ENCODE data around the gene BABAM2.
"Not testable (repeated sequence)": the region's sequence is repeated elsewhere in the genome, so short reads cannot be mapped to it uniquely, and the experiment has no call there.

BABAM2 gene

GRCh38 chr2:27988718-27989117 lies 98.2 kb downstream of the BABAM2 start:
- DNase-seq = peak; percentile 15

GRCh38 chr2:27989149-27989548 lies 98.6 kb downstream of the BABAM2 start:
- no peak for DNase-seq

- DNase-seq = no peak
These were observed 99.6 kb downstream of the BABAM2 start for GRCh38 chr2:27990030-27990590.

- DNase-seq = no peak
These were observed 100.6 kb downstream of the BABAM2 start for GRCh38 chr2:27991146-27991545.

GRCh38 chr2:27992787-27993401 lies 102.4 kb downstream of the BABAM2 start:
- no peak for DNase-seq

GRCh38 chr2:27993402-27993787 lies 102.9 kb downstream of the BABAM2 start:
- DNase-seq = no peak

- no peak for DNase-seq
These were observed 103.6 kb downstream of the BABAM2 start for GRCh38 chr2:27993950-27994728.

GRCh38 chr2:27996156-27996922 lies 105.8 kb downstream of the BABAM2 start:
- DNase-seq = no peak

- DNase-seq = no peak
These were observed 109.8 kb downstream of the BABAM2 start for GRCh38 chr2:28000287-28000686.

- DNase-seq = no peak
These were observed 111.7 kb downstream of the BABAM2 start for GRCh38 chr2:28002181-28002580.

- DNase-seq = no peak
These were observed 113.6 kb downstream of the BABAM2 start for GRCh38 chr2:28004086-28004485.

- DNase-seq = no peak
These were observed 119.2 kb downstream of the BABAM2 start for GRCh38 chr2:28009732-28010131.

- DNase-seq = no peak
These were observed 120.8 kb downstream of the BABAM2 start for GRCh38 chr2:28011322-28011737.

GRCh38 chr2:28018474-28018873 lies 127.9 kb downstream of the BABAM2 start:
- not testable (repeated sequence) for DNase-seq

- DNase-seq = not testable (repeated sequence)
These were observed 129.0 kb downstream of the BABAM2 start for GRCh38 chr2:28019521-28019920.

GRCh38 chr2:28021898-28022297 lies 131.4 kb downstream of the BABAM2 start:
- DNase-seq = no peak

- DNase-seq = no peak
These were observed 134.6 kb downstream of the BABAM2 start for GRCh38 chr2:28025123-28025522.

- DNase-seq = not testable (repeated sequence)
These were observed 135.7 kb downstream of the BABAM2 start for GRCh38 chr2:28026230-28026629.

- no peak for DNase-seq
These were observed 137.5 kb downstream of the BABAM2 start for GRCh38 chr2:28028025-28028424.

- no peak for DNase-seq
These were observed 140.1 kb downstream of the BABAM2 start for GRCh38 chr2:28030600-28030999.

GRCh38 chr2:28032816-28033215 lies 142.3 kb downstream of the BABAM2 start:
- no peak for DNase-seq

- DNase-seq = no peak
These were observed 144.2 kb downstream of the BABAM2 start for GRCh38 chr2:28034696-28035095.

GRCh38 chr2:28035163-28035690 lies 144.7 kb downstream of the BABAM2 start:
- no peak for DNase-seq
